HL-60 (cell line): Measurements from ENCODE around the gene MND1.

Experiments used
- DNase-seq, 2 experiments: peaks; one replicate each; pipeline ENCODE4 v3.0.0-alpha.2; 2010 to 2020; ENCODE audit warnings: low read depth in 1 of 2, low spot score in 1 of 2
- H3K27ac ChIP-seq: fragments of 250-450 bp; sonication (Bioruptor Pico); replicated peaks from 2 replicates; pipeline ENCODE4 v1.5.1; 2020; ENCODE audit warnings: mild to moderate bottlenecking, moderate library complexity
- H3K27me3 ChIP-seq: fragments of 250-450 bp; sonication (Bioruptor Pico); 2 replicates; pipeline ENCODE4 v1.5.1; 2021; ENCODE audit warnings: mild to moderate bottlenecking, moderate library complexity; ENCODE audit not compliant: insufficient read depth, poor library complexity, severe bottlenecking
- H3K4me3 ChIP-seq: replicated peaks from 2 replicates; pipeline ENCODE4 v1.5.1; 2011; ENCODE audit warnings: mild to moderate bottlenecking, control low read depth, low read length; ENCODE audit not compliant: insufficient read depth
- CTCF ChIP-seq: IDR thresholded peaks from one replicate; pipeline ENCODE4 v1.5.1; 2011; ENCODE audit warnings: low read length, control low read depth, inconsistent platforms; ENCODE audit not compliant: insufficient read depth
- GABPA ChIP-seq: IDR thresholded peaks from 2 replicates; pipeline ENCODE4 v1.6.1; 2012; ENCODE audit warnings: low read depth
- POLR2AphosphoS5 ChIP-seq: IDR thresholded peaks from 2 replicates; pipeline ENCODE4 v1.6.1; 2012; ENCODE audit warnings: low read depth
- REST ChIP-seq: IDR thresholded peaks from 2 replicates; pipeline ENCODE4 v1.6.1; 2012; ENCODE audit warnings: low read depth; ENCODE audit not compliant: insufficient replicate concordance
- SPI1 ChIP-seq: IDR thresholded peaks from 2 replicates; pipeline ENCODE4 v1.6.1; 2012; ENCODE audit warnings: low read depth, mild to moderate bottlenecking, borderline replicate concordance

Gene MND1

GRCh38 chr4:153333874-153334273, 10.6 kb upstream of the MND1 start:
- TF ChIP-seq GABPA = no peak
- no peak for TF ChIP-seq POLR2AphosphoS5
- TF ChIP-seq SPI1 = no peak
- TF ChIP-seq CTCF = no peak
- TF ChIP-seq REST = no peak
- Histone ChIP-seq H3K27ac (no peak overlapping the region), H3K4me3 (no peak overlapping the region), H3K27me3 (no peaks in the 10 kb centered on the region)
- DNase-seq = no peak

- Histone ChIP-seq H3K4me3 (no peak overlapping the region), H3K27ac (no peak overlapping the region), H3K27me3 (no peaks in the 10 kb centered on the region)
- TF ChIP-seq GABPA = no peak
- no peak for TF ChIP-seq REST
- TF ChIP-seq SPI1 = no peak
- no peak for TF ChIP-seq CTCF
- no peak for TF ChIP-seq POLR2AphosphoS5
- DNase-seq = no peak
These were observed 8.8 kb upstream of the MND1 start for GRCh38 chr4:153335665-153336064.

- Histone ChIP-seq H3K4me3 (no peak overlapping the region), H3K27me3 (no peaks in the 10 kb centered on the region), H3K27ac (no peak overlapping the region)
- DNase-seq = no peak
- TF ChIP-seq GABPA (no peak), CTCF (no peak), REST (no peak), POLR2AphosphoS5 (no peak), SPI1 (no peak)
These were observed 6.8 kb upstream of the MND1 start for GRCh38 chr4:153337686-153338085.
